Retinal pigment epithelial cell (primary cell): ENCODE data around the gene RPUSD3.

ENCODE experiments used
- DNase-seq: peaks from one replicate; pipeline ENCODE4 v3.0.0-alpha.2; 2010; ENCODE audit warnings: low read depth
- H3K4me3 ChIP-seq: 2 replicates; pipeline ENCODE4 v1.5.1; 2011; ENCODE audit warnings: mild to moderate bottlenecking, low read length, control low read depth, moderate library complexity
- TF ChIP-seq, protein P1 (sequence below): conservative IDR thresholded peaks from 2 replicates; pipeline ENCODE4 v1.5.1; 2011; ENCODE audit warnings: low read depth, low read length, control low read depth, inconsistent platforms

Gene RPUSD3

DNA sequence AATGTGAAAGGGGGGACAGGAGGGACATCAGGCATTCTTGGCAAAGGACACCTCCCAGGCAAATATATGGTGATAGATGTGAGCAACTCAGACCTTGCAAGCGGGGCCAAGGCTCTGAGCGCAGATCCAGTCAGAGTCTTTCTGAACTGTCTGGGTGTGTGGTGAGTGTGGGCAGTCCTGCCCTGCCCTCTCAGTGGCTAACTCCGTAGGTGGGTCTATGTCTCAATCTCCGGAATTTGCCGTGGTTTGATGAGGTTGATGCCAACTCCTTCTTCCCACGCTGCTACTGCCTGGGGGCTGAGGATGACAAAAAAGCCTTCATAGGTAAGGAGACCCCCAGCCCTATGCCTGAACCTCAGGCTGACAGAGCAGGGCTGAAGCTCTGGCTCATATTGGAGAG, 26.4 kb downstream of the RPUSD3 start:
- no peak for DNase-seq
- TF ChIP-seq, protein P1, sequence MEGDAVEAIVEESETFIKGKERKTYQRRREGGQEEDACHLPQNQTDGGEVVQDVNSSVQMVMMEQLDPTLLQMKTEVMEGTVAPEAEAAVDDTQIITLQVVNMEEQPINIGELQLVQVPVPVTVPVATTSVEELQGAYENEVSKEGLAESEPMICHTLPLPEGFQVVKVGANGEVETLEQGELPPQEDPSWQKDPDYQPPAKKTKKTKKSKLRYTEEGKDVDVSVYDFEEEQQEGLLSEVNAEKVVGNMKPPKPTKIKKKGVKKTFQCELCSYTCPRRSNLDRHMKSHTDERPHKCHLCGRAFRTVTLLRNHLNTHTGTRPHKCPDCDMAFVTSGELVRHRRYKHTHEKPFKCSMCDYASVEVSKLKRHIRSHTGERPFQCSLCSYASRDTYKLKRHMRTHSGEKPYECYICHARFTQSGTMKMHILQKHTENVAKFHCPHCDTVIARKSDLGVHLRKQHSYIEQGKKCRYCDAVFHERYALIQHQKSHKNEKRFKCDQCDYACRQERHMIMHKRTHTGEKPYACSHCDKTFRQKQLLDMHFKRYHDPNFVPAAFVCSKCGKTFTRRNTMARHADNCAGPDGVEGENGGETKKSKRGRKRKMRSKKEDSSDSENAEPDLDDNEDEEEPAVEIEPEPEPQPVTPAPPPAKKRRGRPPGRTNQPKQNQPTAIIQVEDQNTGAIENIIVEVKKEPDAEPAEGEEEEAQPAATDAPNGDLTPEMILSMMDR: no peak
- no peak overlapping the region for H3K4me3 ChIP-seq

DNA sequence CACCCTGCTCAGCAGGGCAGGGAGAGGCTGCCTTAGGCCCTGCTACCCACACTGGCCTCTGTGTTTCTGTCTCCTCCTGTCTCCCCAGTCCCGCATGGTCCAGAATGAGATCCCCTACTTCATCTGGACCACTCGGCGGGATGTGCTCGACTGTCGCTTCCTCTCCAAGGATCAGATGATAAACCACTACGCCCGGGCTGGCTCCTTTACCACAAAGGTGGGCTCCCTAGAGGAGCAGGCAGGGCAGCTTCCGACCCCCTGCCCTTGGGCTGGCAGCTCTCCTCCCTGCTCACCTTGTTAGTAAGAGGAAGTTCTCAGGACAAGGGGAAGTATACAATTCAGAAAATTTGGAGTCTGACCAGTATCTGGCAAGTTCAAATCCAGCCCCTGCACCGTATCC, 27.8 kb downstream of the RPUSD3 start:
- H3K4me3 ChIP-seq: no peak overlapping the region
- TF ChIP-seq, protein P1: no peak

DNA sequence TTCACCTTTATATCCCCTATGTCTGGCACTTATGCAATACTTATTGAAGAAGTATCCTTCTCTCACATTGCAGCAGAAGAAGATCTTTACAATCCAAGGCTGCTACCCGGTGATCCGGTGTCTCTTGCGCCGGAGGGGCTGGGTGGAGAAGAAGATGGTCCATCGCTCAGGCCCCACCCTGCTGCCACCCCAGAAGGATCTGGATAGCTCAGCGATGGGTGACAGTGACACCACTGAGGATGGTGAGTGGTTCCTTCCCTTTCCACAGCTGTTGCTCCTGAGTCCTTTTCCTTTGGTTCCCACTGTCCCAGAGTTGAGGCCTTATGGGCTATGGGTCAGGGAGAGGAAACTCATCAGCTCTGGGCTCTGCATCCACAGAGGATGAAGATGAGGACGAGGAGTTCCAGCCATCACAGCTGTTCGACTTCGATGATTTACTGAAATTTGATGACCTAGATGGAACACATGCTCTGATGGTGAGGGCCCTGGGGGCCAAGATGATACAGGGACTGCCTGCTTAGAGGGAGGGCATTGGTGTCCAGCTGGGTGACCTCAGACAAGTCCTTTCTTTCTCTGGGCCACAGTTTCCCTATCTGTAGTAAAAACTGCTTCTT, 30.8 kb downstream of the RPUSD3 start:
- H3K4me3 ChIP-seq: no peak overlapping the region
- TF ChIP-seq, protein P1: no peak
- DNase-seq: no peak

More for the DNA sequence above, 27.8 kb downstream of the RPUSD3 start:
- DNase-seq: no peak

DNA sequence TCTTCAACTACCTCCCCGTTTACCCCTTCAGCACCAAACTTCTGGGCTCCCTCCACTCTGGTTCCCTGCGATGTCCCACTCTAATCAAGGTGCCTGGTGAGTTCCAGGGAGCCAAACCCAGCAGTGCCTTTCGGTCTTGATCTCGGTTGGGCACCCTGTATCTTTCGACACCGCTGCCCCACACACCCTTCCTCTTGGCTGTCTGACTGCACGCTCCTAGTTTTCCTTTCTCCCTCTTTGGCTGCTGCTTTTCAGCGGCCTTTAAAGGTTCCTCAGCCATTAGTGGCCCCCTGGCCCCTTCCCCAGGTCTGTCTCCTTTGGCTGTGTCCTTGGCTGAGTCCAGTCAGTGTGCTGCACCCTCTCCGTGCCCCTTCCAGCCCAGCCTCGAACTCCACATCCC, 33.0 kb downstream of the RPUSD3 start:
- peak overlapping the region; percentile 57 for H3K4me3 ChIP-seq
- TF ChIP-seq, protein P1: no peak
- no peak for DNase-seq

DNA sequence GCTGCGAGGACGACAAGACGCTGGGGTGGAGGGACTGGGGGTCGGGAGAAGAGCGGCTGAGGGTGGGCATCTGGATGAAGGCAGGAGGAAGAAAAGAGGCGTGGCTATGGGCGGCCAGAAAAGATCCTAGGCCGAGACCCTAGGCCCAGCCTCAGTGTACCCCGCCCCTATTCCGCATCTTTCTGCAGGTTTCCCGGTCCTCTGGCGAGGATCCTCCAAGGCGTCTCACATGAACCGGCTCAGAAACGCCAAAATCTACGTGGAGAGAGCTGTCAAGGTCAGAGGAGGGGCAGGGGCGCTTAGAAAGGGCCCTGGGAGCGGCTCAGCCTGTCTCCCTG, 33.4 kb downstream of the RPUSD3 start:
- peak overlapping the region; percentile 57 for H3K4me3 ChIP-seq
- TF ChIP-seq, protein P1: no peak
- DNase-seq: no peak

DNA sequence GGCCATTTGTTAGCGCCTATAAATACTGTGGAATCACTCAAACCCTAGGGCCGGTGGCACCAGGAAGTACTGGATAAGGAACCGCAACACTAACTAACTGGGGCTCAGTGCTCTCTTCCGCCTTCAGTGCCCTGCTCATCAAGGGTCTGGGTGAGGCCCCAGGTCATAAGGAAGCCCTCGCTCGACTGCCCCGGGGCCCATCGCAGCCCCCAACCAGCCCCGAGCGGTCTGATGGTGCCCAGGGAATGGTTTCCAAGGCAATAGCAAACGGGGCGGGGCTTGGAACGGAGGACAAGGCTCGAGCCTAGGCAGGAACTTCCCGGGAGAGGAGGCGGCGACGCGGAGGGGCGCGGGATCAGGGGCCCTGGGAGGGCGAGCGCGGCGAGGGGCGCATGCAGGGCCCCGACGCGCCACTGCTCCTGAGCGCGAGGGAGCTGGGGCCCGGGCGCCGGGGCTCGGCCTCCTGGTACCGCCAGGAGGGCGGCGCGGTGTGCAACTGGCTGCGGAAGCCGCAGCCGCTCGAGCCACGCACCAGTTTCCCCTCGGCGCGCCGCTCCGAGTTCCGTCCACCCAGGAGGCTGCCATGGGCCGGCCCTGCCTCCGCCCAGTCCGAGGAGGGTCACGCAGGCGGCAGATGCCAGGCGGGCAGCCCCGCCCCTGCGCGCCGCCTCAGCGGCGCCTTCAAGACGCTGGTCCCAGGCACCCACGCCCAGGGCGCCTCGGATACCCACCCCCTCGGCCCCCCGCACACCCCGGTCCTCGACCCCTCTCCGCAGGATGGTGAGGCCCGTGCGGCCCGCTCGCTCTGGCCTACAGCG, 34.0 kb downstream of the RPUSD3 start, which contains the start of gene TTLL3:
Gene TTLL3 (plus strand): TSS at position 648 of the 818 bp plus-strand sequence. CDS start 400 bp downstream, outside the sequence.
- TF ChIP-seq, protein P1: no peak
- H3K4me3 ChIP-seq: peak within 1 kb of the TSS; percentile 57
- DNase-seq: no peak

DNA sequence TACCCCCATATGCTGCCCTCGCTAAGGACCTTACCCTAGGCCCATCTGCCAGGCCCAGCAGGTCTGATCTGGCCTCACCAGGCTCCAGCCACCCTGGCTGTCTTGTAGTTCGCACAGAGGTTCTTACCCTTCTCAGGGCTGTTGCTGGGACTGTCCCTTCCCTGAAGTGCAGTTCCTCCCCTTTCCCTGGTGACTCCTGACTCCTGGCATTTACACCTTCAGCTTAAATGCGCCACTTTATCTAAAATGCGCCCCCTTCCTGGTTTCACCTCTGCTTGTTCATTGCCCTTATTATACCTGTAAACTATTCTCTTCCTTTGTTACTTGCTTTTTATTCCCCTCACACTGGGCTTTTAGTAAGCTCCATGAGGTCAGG, 34.6 kb downstream of the RPUSD3 start:
- TF ChIP-seq, protein P1: no peak
- no peak for DNase-seq
- H3K4me3 ChIP-seq: peak overlapping the region; percentile 57
